WERI-Rb-1 (cell line): ENCODE measurements around the gene CFD.
A peak's percentile ranks its signal among the peaks of the same experiment; 100 is the strongest.

Source experiments
- DNase-seq: peaks from one replicate; pipeline ENCODE4 v3.0.0-alpha.2; 2020
- H3K27ac ChIP-seq: fragments of 250-450 bp; sonication (Bioruptor Pico); 2 replicates; pipeline ENCODE4 v1.5.1; 2020; ENCODE audit warnings: mild to moderate bottlenecking, moderate library complexity
- H3K27me3 ChIP-seq: fragments of 250-450 bp; sonication (Bioruptor Pico); 2 replicates; pipeline ENCODE4 v1.5.1; 2021; ENCODE audit warnings: mild to moderate bottlenecking, low read depth, moderate library complexity; ENCODE audit not compliant: insufficient read depth, severe bottlenecking
- H3K36me3 ChIP-seq: fragments of 250-450 bp; sonication (Bioruptor Pico); 2 replicates; pipeline ENCODE4 v1.5.1; 2020; ENCODE audit warnings: mild to moderate bottlenecking, moderate library complexity
- H3K4me3 ChIP-seq: 2 replicates; pipeline ENCODE4 v1.5.1; 2011; ENCODE audit warnings: low read depth, mild to moderate bottlenecking, control low read depth, low read length
- H3K9me3 ChIP-seq: fragments of 250-450 bp; sonication (Bioruptor Pico); 2 replicates; pipeline ENCODE4 v1.5.1; 2021; ENCODE audit warnings: mild to moderate bottlenecking, moderate library complexity; ENCODE audit not compliant: severe bottlenecking
- TF ChIP-seq, protein P1 (sequence below): IDR thresholded peaks from 2 replicates; pipeline ENCODE4 v1.5.1; 2011; ENCODE audit warnings: low read depth, mild to moderate bottlenecking, control low read depth, inconsistent platforms, low read length

Gene CFD

DNA sequence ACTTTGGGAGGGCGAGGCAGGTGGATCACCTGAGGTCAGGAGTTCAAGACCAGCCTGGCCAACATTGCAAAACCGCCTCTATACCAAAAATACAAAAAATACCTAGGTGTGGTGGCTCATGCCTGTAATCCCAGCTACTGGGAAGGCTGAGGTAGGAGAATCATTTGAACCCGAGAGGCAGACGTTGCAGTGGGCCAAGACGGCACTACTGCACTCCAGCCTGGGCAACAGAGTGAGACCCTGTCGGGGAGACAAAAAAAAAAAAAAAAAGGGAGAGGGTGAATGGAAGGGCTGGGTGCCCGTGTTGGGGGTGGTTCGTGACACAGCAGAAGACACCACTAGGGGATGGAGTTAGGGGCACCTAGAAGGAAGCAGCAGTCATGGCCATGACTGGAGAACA, 10.8 kb downstream of the CFD start:
- Histone ChIP-seq H3K4me3 (no peak overlapping the region), H3K9me3 (no peaks in the 10 kb centered on the region), H3K27me3 (no peaks in the 10 kb centered on the region), H3K27ac (no peak overlapping the region), H3K36me3 (peaks cover 65% of the 10 kb centered on the region)
- DNase-seq = no peak
- TF ChIP-seq, protein P1, sequence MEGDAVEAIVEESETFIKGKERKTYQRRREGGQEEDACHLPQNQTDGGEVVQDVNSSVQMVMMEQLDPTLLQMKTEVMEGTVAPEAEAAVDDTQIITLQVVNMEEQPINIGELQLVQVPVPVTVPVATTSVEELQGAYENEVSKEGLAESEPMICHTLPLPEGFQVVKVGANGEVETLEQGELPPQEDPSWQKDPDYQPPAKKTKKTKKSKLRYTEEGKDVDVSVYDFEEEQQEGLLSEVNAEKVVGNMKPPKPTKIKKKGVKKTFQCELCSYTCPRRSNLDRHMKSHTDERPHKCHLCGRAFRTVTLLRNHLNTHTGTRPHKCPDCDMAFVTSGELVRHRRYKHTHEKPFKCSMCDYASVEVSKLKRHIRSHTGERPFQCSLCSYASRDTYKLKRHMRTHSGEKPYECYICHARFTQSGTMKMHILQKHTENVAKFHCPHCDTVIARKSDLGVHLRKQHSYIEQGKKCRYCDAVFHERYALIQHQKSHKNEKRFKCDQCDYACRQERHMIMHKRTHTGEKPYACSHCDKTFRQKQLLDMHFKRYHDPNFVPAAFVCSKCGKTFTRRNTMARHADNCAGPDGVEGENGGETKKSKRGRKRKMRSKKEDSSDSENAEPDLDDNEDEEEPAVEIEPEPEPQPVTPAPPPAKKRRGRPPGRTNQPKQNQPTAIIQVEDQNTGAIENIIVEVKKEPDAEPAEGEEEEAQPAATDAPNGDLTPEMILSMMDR = no peak

DNA sequence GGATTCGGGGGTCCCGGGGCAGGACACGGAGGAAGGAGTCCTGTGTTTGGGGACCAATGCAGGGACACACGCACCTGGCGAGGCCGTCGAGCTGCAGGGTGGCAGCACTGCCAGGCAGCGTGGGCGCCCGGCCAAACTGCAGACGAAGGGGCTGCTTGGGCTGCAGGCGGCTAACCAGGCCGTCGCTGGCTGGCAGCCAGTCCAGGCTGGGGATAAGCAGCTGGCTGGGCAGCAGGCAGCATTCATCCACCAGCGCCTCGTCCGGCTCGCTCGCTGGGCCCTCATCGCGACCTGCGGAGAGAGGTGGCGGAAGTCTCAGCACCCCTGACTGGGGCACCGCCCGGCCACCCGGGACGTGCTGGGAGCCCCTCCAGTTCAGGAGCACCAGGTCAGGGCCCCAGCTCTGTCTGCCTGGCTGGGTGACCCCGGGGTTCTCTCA, 11.5 kb downstream of the CFD start:
- no peak for DNase-seq

DNA sequence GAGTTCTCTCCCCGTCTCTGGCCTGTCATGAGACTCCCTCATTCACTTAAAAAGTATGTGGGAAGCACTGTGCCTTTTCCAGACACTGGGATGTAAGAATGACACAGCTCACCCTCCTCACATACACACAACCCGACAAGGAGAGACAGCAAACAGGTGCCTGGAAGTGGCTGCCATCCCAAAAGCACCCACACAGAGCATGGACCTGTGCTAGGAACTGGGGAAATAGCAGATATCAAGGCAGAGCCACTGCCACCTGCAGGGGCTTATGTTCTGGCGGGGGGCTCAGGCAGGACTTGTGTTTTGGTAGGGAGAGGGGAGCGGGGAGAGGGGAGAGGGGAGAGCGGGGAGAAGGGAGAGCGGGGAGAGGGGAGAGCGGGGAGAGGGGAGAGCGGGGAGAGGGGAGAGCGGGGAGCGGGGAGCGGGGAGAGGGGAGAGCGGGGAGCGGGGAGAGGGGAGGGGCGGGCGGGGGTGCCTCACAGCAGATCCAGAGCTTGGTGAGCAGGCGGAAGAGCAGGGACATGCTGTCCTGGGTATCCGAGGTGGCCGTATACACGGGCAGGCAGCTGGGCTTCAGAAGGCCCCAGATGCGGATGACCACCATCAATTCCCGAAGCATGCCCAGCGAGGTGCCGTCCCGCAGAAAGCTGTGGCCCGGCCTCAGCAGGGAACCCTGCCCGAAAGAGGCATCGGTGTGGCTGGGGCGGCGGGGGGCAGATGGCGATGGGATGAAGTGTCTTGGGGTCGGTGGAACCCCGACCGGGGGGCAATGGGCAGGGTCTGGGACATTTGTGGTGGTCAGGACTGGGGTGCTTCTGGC, 12.2 kb downstream of the CFD start:
- Histone ChIP-seq H3K36me3 (peaks cover 70% of the 10 kb centered on the region), H3K4me3 (no peak overlapping the region), H3K27ac (peak overlapping the region; percentile 29; the same call in 1 of the 2 replicates)

More for the DNA sequence above, 11.5 kb downstream of the CFD start:
- no peaks in the 10 kb centered on the region for H3K9me3 ChIP-seq
- no peak overlapping the region for H3K4me3 ChIP-seq
- TF ChIP-seq, protein P1 = no peak
- no peak overlapping the region for H3K27ac ChIP-seq
- H3K36me3 ChIP-seq = peaks cover 67% of the 10 kb centered on the region
- H3K27me3 ChIP-seq = no peaks in the 10 kb centered on the region

DNA sequence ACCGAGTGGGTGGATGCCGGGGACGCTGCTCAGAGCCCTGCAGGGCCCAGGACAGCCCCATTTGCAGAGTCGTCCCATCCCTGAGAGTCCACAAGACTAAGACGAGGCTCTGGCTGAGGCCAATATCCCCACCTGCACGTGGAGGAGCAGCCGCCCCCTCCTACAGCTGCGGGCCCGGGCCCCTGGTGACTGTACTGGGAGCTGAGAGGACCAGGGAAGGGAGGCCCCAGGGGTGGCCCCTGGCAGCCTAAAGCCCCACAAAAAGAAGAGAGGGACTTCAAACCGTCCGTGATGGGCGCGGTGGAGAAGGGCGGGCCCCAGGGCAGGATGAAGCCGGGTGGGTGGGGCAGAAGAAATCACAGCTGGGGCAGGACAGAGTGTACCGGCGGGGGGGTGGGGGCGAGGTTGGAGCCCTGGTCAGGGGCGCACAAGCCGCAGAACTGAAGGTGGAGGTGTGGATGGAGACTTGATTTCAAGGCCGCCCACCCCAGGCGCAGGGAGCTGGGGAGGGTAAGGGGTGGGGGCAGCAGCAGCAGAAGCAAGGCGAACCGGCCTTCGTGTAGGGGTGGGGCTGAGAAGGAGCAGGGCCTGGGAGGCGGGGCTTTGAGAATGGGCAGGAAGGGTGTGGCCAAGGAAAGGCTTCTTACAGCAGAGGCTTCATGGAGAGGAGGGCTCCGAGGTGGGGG, 12.9 kb downstream of the CFD start:
- peak; percentile 74 for DNase-seq
- Histone ChIP-seq H3K4me3 (no peak overlapping the region), H3K9me3 (no peaks in the 10 kb centered on the region), H3K27me3 (no peaks in the 10 kb centered on the region), H3K27ac (peak overlapping the region; percentile 29; the same call in 1 of the 2 replicates), H3K36me3 (peaks cover 74% of the 10 kb centered on the region)
- TF ChIP-seq, protein P1 = no peak

More for the DNA sequence above, 12.2 kb downstream of the CFD start:
- no peak for DNase-seq
- TF ChIP-seq, protein P1 = no peak
- Histone ChIP-seq H3K9me3 (no peaks in the 10 kb centered on the region), H3K27me3 (no peaks in the 10 kb centered on the region)

DNA sequence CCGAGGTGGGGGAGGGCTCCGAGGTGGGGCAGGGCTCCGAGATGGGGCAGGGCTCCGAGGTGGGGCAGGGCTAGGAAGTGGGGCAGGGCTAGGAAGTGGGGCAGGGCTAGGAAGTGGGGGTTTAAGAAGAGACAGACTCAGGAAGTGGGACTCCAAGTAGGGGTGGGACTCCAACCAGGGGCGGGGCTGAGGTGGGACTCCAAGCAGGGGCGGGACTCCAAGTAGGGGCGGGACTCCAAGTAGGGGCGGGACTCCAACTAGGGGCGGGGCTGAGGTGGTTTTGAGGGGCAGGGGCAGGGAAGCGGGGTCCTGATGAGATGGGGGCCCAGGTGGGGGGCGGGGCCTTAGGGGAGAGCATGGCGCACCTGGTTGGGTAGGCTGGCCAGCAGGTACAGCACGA, 13.6 kb downstream of the CFD start:
- H3K27me3 ChIP-seq = no peaks in the 10 kb centered on the region
- H3K36me3 ChIP-seq = peaks cover 67% of the 10 kb centered on the region
- H3K4me3 ChIP-seq = no peak overlapping the region
- peak; percentile 74 for DNase-seq
- TF ChIP-seq, protein P1 = no peak
- no peak overlapping the region for H3K27ac ChIP-seq
- no peaks in the 10 kb centered on the region for H3K9me3 ChIP-seq
